OCI-LY7 (cell line): ENCODE results near the gene FBP1. TPM values are rescaled to one million over a fixed set of nuclear protein-coding genes. Genes with fewer than 3 reads are reported as not detected.

Experiments
- BruUV-seq: library from RNA; stranded (reverse); fragments of 400-500 nt; replicated peaks from 2 replicates; lab custom pipeline; 2021; lab: Mats Ljungman, UMichigan
- CTCF ChIA-PET: fragments of 300-600 bp; sonication (Branson Sonifier 250); formaldehyde crosslinking; loops from one replicate; lab custom pipeline; 2022; ENCODE audit warnings: antibody characterized with exemption; ENCODE audit not compliant: unreplicated experiment; lab: Charles Lee
- POLR2A ChIA-PET: fragments of 300-600 bp; sonication (Branson Sonifier 250); formaldehyde crosslinking; loops from one replicate; lab custom pipeline; 2022; ENCODE audit warnings: antibody characterized with exemption; lab: Charles Lee
- DNase-seq: peaks from one replicate; pipeline ENCODE4 v3.0.0-alpha.2; 2015; ENCODE audit warnings: low spot score
- H2AFZ ChIP-seq: fragments of 200-600 bp; sonication (generic), shearing (Covaris generic); 2 replicates; pipeline ENCODE4 v1.6.1; 2014; ENCODE audit warnings: mild to moderate bottlenecking, antibody characterized with exemption, low read length, moderate library complexity
- H3K27ac ChIP-seq: fragments of 200-600 bp; sonication (generic); 2 replicates; pipeline ENCODE4 v1.5.1; 2014; ENCODE audit warnings: mixed run types, low read depth, mild to moderate bottlenecking, moderate library complexity, low read length, inconsistent platforms; ENCODE audit not compliant: poor library complexity, severe bottlenecking
- H3K36me3 ChIP-seq: fragments of 200-600 bp; sonication (generic); 2 replicates; pipeline ENCODE4 v1.6.1; 2014; ENCODE audit warnings: mild to moderate bottlenecking, antibody characterized with exemption, low read length, moderate library complexity, mixed read lengths; ENCODE audit not compliant: insufficient read depth
- H3K4me1 ChIP-seq: fragments of 200-600 bp; sonication (generic); 2 replicates; pipeline ENCODE4 v1.5.1; 2014; ENCODE audit warnings: mild to moderate bottlenecking, low read length; ENCODE audit not compliant: insufficient read depth, poor library complexity, severe bottlenecking
- H3K4me2 ChIP-seq: fragments of 200-600 bp; sonication (generic); 2 replicates; pipeline ENCODE4 v1.6.1; 2014; ENCODE audit warnings: mild to moderate bottlenecking, low read length
- H3K4me3 ChIP-seq: fragments of 200-600 bp; sonication (generic); 2 replicates; pipeline ENCODE4 v1.5.1; 2014; ENCODE audit warnings: mild to moderate bottlenecking, low read depth, low read length; ENCODE audit not compliant: poor library complexity, severe bottlenecking
- H3K79me2 ChIP-seq: fragments of 200-600 bp; sonication (generic); 2 replicates; pipeline ENCODE4 v1.6.1; 2016; ENCODE audit warnings: low read depth, mild to moderate bottlenecking, low read length, moderate library complexity, mixed read lengths; ENCODE audit not compliant: insufficient read depth
- H3K9me2 ChIP-seq: fragments of 200-600 bp; sonication (generic); 2 replicates; pipeline ENCODE4 v1.6.1; 2016; ENCODE audit warnings: mild to moderate bottlenecking, low read length, mixed read lengths; ENCODE audit not compliant: insufficient read depth
- H3K9me3 ChIP-seq: fragments of 200-600 bp; sonication (generic); 2 replicates; pipeline ENCODE4 v1.6.1; 2014; ENCODE audit warnings: mild to moderate bottlenecking, mixed run types, low read length, mixed read lengths
- H4K20me1 ChIP-seq: fragments of 200-600 bp; sonication (generic); 2 replicates; pipeline ENCODE4 v1.6.1; 2014; ENCODE audit warnings: mild to moderate bottlenecking, antibody characterized with exemption, low read length, moderate library complexity, mixed read lengths; ENCODE audit not compliant: insufficient read depth
- CTCF ChIP-seq: fragments of 200-600 bp; sonication (generic); conservative IDR thresholded peaks from 2 replicates; pipeline ENCODE4 v1.5.1; 2014; ENCODE audit warnings: mild to moderate bottlenecking, antibody characterized with exemption, low read length, moderate library complexity, mixed read lengths
- EZH2phosphoT487 ChIP-seq: fragments of 200-600 bp; sonication (generic); IDR thresholded peaks from 2 replicates; pipeline ENCODE4 v1.6.1; 2018; ENCODE audit warnings: low read depth, borderline replicate concordance, mild to moderate bottlenecking, mixed run types, antibody characterized with exemption, low read length, moderate library complexity, mixed read lengths
- intact Hi-C: fragments of 100-400 bp; cut with micrococcal nuclease; formaldehyde crosslinking; loops from one replicate; pipeline ENCODE4 v1.10.0; 2022; ENCODE audit not compliant: unreplicated experiment
- total RNA-seq, 2 experiments: library from RNA; depleted of rRNA in 1 of 2; stranded (reverse); fragments of >200 nt in 1 of 2; shearing (Covaris generic) in 1 of 2; gene quantifications; 2 replicates each; pipeline ENCODE4 v1.2.3, GENCODE V29; 2014 to 2022

Gene FBP1
- total RNA-seq, 2 experiments from 2014 or later = 63.9 to 79.1 TPM

GRCh38 chr9:94663140-94663539, 23.8 kb upstream of the FBP1 start:
- H2AFZ ChIP-seq = no peak overlapping the region
- no peak for DNase-seq
- H3K79me2 ChIP-seq = no peaks in the 10 kb centered on the region
- no peak overlapping the region for H3K4me2 ChIP-seq
- H3K27ac ChIP-seq = no peak overlapping the region
- intact Hi-C loops = loop anchor here (5.0 kb wide), 1 partner anchor 1214 kb away; the partner anchor contains the start of gene ERCC6L2
- no TSS peak for BruUV-seq
- H3K4me1 ChIP-seq = no peaks in the 10 kb centered on the region
- CTCF ChIA-PET = no interaction called here
- no peak overlapping the region for H3K4me3 ChIP-seq
- no peaks in the 10 kb centered on the region for H3K9me3 ChIP-seq
- no peaks in the 10 kb centered on the region for H3K9me2 ChIP-seq
- H3K36me3 ChIP-seq = no peaks in the 10 kb centered on the region
- no peaks in the 10 kb centered on the region for H4K20me1 ChIP-seq
- TF ChIP-seq EZH2phosphoT487 = no peak
- TF ChIP-seq CTCF = no peak
- POLR2A ChIA-PET = no interaction called here

GRCh38 chr9:94657021-94657725, 17.9 kb upstream of the FBP1 start:
- ChIA-PET POLR2A (interaction anchor here (0.8 to 3.0 kb wide), 6 partner anchors 8 to 69 kb away, joined by 3 to 8 read pairs (median 4); partner anchors contain the start of gene AOPEP), CTCF (no interaction called here)
- no peak overlapping the region for H3K4me3 ChIP-seq
- no peaks in the 10 kb centered on the region for H3K9me2 ChIP-seq
- TF ChIP-seq EZH2phosphoT487 (no peak), CTCF (no peak)
- peak overlapping the region; percentile 86 for H3K4me2 ChIP-seq
- H3K9me3 ChIP-seq = no peaks in the 10 kb centered on the region
- no peaks in the 10 kb centered on the region for H3K79me2 ChIP-seq
- no peaks in the 10 kb centered on the region for H4K20me1 ChIP-seq
- DNase-seq = no peak
- peak overlapping the region; percentile 93; the same call in 1 of the 2 replicates for H2AFZ ChIP-seq
- no TSS peak for BruUV-seq
- H3K4me1 ChIP-seq = peaks cover 26% of the 10 kb centered on the region
- intact Hi-C loops = no loop called here
- no peak overlapping the region for H3K27ac ChIP-seq
- H3K36me3 ChIP-seq = no peaks in the 10 kb centered on the region

GRCh38 chr9:94656200-94656599, 16.9 kb upstream of the FBP1 start:
- H3K4me1 ChIP-seq = peaks cover 26% of the 10 kb centered on the region
- H3K79me2 ChIP-seq = no peaks in the 10 kb centered on the region
- DNase-seq = peak; percentile 92
- peak overlapping the region; percentile 62 for H3K4me3 ChIP-seq
- peak overlapping the region; percentile 86 for H3K4me2 ChIP-seq
- no peak; the same call in 1 of the 2 replicates for TF ChIP-seq CTCF
- TF ChIP-seq EZH2phosphoT487 = no peak
- no peaks in the 10 kb centered on the region for H4K20me1 ChIP-seq
- intact Hi-C loops = no loop called here
- no peaks in the 10 kb centered on the region for H3K36me3 ChIP-seq
- H3K27ac ChIP-seq = peak overlapping the region; percentile 58
- no peaks in the 10 kb centered on the region for H3K9me2 ChIP-seq
- no peaks in the 10 kb centered on the region for H3K9me3 ChIP-seq
- H2AFZ ChIP-seq = peak overlapping the region; percentile 93
- POLR2A ChIA-PET = interaction anchor here (0.7 to 3.0 kb wide), 8 partner anchors 11 to 1490 kb away, joined by 3 to 8 read pairs (median 4); partner anchors contain the start of gene AOPEP
- CTCF ChIA-PET = no interaction called here
- BruUV-seq = no TSS peak
